Activated CD8-positive, alpha-beta T cell treated with anti-CD3 and anti-CD28 coated beads for 36 hours (primary cell): ENCODE data around the gene CNOT1. TPM values are rescaled to one million over a fixed set of nuclear protein-coding genes. Genes with fewer than 3 reads are reported as not detected.

Experiments used
- ATAC-seq: fragments of 200-7000 bp; cut with Tn5 transposase; one replicate; pipeline ENCODE4 v1.10.0; 2021; ENCODE audit warnings: mild to moderate bottlenecking, moderate library complexity
- CTCF ChIA-PET: fragments of 350-600 bp; sonication (Branson Sonifier 250); formaldehyde crosslinking; loops from one replicate; lab custom pipeline; 2021; ENCODE audit warnings: antibody characterized with exemption; lab: Charles Lee
- POLR2A ChIA-PET: fragments of 350-600 bp; sonication (Branson Sonifier 250); formaldehyde crosslinking; loops from one replicate; lab custom pipeline; 2021; ENCODE audit warnings: antibody characterized with exemption; lab: Charles Lee
- DNase-seq: peaks from one replicate; pipeline ENCODE4 v3.0.0-alpha.2; 2020
- H3K27ac Mint-ChIP-seq: one replicate; pipeline ENCODE4 v1.8.0; 2021; ENCODE audit warnings: mild to moderate bottlenecking, mixed read lengths
- H3K27me3 Mint-ChIP-seq: one replicate; pipeline ENCODE4 v1.8.0; 2021; ENCODE audit warnings: mixed read lengths
- H3K36me3 Mint-ChIP-seq: one replicate; pipeline ENCODE4 v1.8.0; 2021; ENCODE audit warnings: low read depth, mixed read lengths
- H3K4me1 Mint-ChIP-seq: one replicate; pipeline ENCODE4 v1.8.0; 2021; ENCODE audit warnings: low read depth, mixed read lengths
- H3K4me3 Mint-ChIP-seq: one replicate; pipeline ENCODE4 v1.8.0; 2021; ENCODE audit warnings: mild to moderate bottlenecking, moderate library complexity, mixed read lengths
- H3K9me3 Mint-ChIP-seq: one replicate; pipeline ENCODE4 v1.8.0; 2021; ENCODE audit warnings: mixed read lengths
- intact Hi-C: fragments of 100-400 bp; cut with micrococcal nuclease; formaldehyde crosslinking; loops from one replicate; pipeline ENCODE4 v1.10.0; 2022
- total RNA-seq, 2 experiments: library from RNA; stranded (reverse); gene quantifications; one replicate each; pipeline ENCODE4 v1.2.3, GENCODE V29; 2021
- TF ChIP-seq, protein P1 (sequence below): fragments of 200-600 bp; IDR thresholded peaks from one replicate; pipeline ENCODE4 v1.8.0; 2022; ENCODE audit warnings: antibody characterized with exemption, mild to moderate bottlenecking

The CNOT1 gene
- total RNA-seq, 2 experiments from 2014 or later, result 274 to 281 TPM

DNA sequence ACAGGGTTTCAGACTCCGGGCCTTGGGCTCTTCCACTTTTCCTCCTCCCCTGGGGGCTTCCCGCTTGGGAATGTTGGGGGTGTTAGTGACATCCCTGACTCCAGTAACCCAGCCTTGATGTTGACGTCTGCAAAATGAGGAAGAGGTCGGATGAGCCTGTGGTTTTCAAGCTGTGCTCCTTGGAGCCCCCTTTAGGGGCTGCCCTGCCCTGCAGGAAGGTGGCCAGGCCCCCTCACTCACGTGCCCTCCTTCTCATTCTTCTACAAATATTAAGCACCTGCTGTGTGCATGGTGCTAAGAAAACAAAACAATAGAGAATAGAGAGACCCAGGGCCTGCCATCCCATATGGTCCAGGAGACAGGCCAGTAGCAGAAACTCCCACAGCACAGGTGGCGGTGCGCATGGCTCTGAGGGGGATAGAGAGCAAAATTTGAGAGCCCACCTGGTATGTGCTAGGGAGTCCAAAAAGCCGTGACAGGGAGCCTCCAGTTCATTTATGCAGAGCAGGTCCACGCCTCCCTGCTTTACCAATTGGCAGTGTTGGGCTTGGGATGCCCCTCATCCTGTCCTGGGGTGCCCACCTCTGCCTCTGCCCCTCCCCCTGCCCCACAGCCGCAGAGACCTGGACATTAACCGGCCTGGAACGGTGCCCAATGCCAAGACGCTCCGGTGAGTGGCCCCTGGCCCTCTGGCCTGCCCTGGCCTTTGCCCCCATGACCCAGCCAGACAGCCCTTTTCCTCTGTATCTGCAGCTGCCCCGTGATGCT is 122.2 kb downstream of the CNOT1 start:
- ChIA-PET CTCF (interaction anchor here (1.4 kb wide), 1 partner anchor 249 kb away, joined by 6 read pairs; no protein-coding TSS in a partner anchor), POLR2A (interaction anchor here (0.5 to 1.5 kb wide), 2 partner anchors 9 to 23 kb away, joined by 5 to 7 read pairs; no protein-coding TSS in a partner anchor)
- H3K9me3 Mint-ChIP-seq, result no peaks in the 10 kb centered on the region
- peaks cover 6% of the 10 kb centered on the region for H3K27me3 Mint-ChIP-seq
- H3K27ac Mint-ChIP-seq, result no peak overlapping the region
- DNase-seq (peak; percentile 1), ATAC-seq (no peak)
- peaks cover 2% of the 10 kb centered on the region for H3K4me1 Mint-ChIP-seq
- intact Hi-C loops, result loop anchor here (10.0 kb wide), 1 partner anchor 157 kb away; no protein-coding TSS in a partner anchor
- TF ChIP-seq, protein P1, sequence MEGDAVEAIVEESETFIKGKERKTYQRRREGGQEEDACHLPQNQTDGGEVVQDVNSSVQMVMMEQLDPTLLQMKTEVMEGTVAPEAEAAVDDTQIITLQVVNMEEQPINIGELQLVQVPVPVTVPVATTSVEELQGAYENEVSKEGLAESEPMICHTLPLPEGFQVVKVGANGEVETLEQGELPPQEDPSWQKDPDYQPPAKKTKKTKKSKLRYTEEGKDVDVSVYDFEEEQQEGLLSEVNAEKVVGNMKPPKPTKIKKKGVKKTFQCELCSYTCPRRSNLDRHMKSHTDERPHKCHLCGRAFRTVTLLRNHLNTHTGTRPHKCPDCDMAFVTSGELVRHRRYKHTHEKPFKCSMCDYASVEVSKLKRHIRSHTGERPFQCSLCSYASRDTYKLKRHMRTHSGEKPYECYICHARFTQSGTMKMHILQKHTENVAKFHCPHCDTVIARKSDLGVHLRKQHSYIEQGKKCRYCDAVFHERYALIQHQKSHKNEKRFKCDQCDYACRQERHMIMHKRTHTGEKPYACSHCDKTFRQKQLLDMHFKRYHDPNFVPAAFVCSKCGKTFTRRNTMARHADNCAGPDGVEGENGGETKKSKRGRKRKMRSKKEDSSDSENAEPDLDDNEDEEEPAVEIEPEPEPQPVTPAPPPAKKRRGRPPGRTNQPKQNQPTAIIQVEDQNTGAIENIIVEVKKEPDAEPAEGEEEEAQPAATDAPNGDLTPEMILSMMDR, result no peak
- H3K4me3 Mint-ChIP-seq, result no peak overlapping the region
- no peaks in the 10 kb centered on the region for H3K36me3 Mint-ChIP-seq

DNA sequence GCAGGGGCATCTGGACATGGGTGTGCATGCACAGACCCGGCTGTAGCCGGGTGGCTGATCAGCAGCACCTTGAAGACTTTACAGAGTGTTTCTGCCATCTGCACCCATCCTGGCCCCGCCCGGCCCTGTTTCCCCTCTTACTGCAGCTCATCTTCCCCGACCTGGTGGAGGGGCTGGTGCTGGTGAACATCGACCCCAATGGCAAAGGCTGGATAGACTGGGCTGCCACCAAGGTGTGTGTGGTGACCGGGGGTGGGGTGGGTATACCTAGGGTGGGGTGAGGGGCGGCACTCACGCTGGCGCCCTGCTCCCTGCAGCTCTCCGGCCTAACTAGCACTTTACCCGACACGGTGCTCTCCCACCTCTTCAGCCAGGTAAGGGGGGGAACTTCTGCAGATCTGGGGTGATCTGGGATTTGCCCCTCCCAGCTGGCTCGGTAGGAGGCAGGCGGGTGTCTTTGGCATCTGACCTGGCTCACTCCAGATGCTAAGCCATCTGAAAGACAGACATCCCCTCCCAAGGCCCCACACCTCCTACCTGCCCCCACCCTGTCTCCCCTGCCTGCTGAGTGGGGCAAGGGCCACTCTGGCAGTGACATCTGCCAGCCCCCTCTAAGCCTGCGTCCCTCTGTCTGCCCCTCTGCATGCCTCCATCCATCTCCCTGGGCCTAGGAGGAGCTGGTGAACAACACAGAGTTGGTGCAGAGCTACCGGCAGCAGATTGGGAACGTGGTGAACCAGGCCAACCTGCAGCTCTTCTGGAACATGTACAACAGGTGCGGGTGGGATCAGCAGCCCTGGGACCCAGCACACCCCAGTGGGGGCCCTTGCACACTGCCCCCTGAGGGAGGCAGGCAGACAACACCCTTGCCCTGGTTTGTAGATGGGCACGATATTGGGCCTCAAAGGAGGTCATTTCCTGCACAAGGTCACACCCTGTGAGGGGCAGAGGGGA is 123.1 kb downstream of the CNOT1 start:
- no peak overlapping the region for H3K4me3 Mint-ChIP-seq
- DNase-seq, result peak; percentile 2
- H3K36me3 Mint-ChIP-seq, result no peaks in the 10 kb centered on the region
- H3K27ac Mint-ChIP-seq, result no peak overlapping the region
- TF ChIP-seq, protein P1, result no peak
- ChIA-PET POLR2A (interaction anchor here (0.5 to 1.5 kb wide), 2 partner anchors 10 to 22 kb away, joined by 5 to 7 read pairs; no protein-coding TSS in a partner anchor), CTCF (interaction anchor here (1.1 to 1.4 kb wide), 2 partner anchors 19 to 250 kb away, joined by 3 to 6 read pairs; no protein-coding TSS in a partner anchor)
- no peaks in the 10 kb centered on the region for H3K9me3 Mint-ChIP-seq
- H3K4me1 Mint-ChIP-seq, result no peaks in the 10 kb centered on the region
- intact Hi-C loops, result loop anchor here (10.0 kb wide), 1 partner anchor 158 kb away; no protein-coding TSS in a partner anchor
- no peak for ATAC-seq
- peaks cover 12% of the 10 kb centered on the region for H3K27me3 Mint-ChIP-seq

DNA sequence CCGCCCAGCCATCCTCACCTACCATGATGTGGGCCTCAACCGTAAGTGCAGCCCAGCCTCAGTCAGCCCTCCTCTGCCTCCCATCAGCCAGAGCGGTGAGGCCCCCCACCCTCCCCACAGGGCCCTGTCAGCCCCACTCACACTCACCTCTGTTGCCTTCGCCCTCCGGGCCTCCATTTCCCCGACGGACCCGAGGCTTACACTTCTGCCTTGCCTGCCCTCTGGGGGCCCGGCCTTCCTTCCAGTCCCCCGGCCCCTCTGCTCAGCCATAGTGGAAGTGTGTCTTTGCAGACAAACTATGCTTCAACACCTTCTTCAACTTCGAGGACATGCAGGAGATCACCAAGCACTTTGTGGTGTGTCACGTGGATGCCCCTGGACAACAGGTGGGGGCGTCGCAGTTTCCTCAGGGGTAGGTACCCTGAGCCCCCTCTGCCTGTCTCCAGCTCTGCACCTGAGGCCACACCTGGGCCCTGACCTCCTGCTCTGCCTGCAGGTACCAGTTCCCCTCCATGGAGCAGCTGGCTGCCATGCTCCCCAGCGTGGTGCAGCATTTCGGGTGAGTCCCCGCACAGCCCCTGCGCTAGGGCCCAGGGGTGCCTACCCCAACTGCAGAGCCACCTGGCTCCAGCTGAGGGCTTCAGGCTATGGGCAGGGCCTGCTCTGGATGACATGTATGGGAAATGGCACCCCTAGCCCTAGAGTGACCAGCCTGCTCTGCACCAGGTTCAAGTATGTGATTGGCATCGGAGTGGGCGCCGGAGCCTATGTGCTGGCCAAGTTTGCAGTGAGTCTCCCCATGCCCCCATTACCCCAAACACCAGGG is 125.5 kb downstream of the CNOT1 start:
- Mint-ChIP-seq H3K36me3 (no peaks in the 10 kb centered on the region), H3K4me1 (peaks cover 5% of the 10 kb centered on the region), H3K9me3 (no peaks in the 10 kb centered on the region), H3K27ac (no peak overlapping the region), H3K27me3 (peaks cover 26% of the 10 kb centered on the region), H3K4me3 (no peak overlapping the region)
- ChIA-PET CTCF (no interaction called here), POLR2A (no interaction called here)
- ATAC-seq (no peak), DNase-seq (no peak)
- intact Hi-C loops, result loop anchor here (10.0 kb wide), 1 partner anchor 161 kb away; no protein-coding TSS in a partner anchor
- TF ChIP-seq, protein P1, result no peak

DNA sequence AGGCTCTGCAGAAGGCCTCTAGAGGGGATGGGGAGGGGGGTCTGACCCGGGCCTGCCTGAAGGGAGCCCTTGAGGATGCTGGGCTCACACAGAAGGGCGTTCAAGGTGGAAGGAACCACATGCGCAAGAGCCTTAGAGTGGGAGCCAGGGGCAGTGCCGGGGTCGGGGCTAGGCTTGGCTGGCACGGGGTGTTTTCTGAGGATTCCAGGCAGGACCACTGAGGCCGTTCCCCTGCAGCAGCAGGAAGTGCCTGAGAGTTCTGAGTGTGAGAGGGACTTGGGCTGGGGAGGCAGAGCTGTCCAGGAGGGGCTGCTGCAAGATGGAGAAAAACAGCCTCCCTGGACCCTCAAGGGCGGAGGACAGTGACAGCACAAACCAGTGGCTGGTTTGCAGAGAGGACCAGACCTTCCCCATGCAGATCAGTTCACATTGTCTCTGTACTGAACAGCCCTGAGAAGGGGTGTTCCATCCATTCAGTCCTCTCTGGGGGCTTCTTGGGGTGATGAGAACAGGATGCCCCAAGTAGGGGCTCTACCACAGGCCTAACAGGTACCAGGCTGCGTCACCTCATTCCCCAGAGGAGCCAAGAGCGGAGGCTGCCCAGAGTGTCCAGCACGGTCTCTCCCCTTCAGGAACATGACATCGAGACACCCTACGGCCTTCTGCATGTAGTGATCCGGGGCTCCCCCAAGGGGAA is 126.3 kb downstream of the CNOT1 start:
- ATAC-seq (no peak), DNase-seq (no peak)
- Mint-ChIP-seq H3K27me3 (peaks cover 28% of the 10 kb centered on the region), H3K4me1 (peaks cover 5% of the 10 kb centered on the region), H3K27ac (no peak overlapping the region), H3K36me3 (no peaks in the 10 kb centered on the region), H3K4me3 (no peak overlapping the region), H3K9me3 (no peaks in the 10 kb centered on the region)
- ChIA-PET POLR2A (interaction anchor here (0.7 kb wide), 1 partner anchor 8 kb away, joined by 3 read pairs; no protein-coding TSS in a partner anchor), CTCF (interaction anchor here (1.8 kb wide), 1 partner anchor 9 kb away, joined by 6 read pairs; no protein-coding TSS in a partner anchor)
- TF ChIP-seq, protein P1, result no peak
- intact Hi-C loops, result loop anchor here (10.0 kb wide), 1 partner anchor 161 kb away; no protein-coding TSS in a partner anchor
